ENCODE results near the gene PRC1. TPM values are rescaled to one million over a fixed set of nuclear protein-coding genes. Genes with fewer than 3 reads are reported as not detected.

The PRC1 gene
- polyA plus RNA-seq, 1 donor (not counting 4 experiments of a cell fraction or from before 2014, with no cell fraction given), result 105 TPM

DNA sequence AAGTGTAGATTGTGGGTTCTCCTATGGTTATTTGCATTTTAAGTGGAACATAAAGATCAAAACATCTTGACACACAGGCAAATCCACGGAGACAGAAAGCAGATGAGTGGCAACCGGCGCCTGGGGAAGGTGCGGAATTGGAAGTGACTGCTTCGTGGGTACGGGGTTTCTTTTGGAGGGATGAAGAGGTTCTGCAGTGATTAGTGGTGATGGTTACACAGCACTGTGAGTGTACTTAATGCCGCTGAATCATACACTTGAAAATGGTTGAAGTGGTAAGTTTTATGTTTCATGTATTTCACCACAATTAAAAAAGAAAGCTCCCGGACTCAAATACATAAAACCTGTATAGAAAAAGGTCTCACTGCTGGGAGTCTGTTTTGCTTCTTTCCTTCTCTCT lies 46.5 kb upstream of the PRC1 start:
- DNase-seq (ENCODE audit: low read depth, low spot score) (no peak), FAIRE-seq (no peak)

GRCh38 chr15:91039996-91040395 lies 45.7 kb upstream of the PRC1 start:
- Histone ChIP-seq H3K27ac (ENCODE audit: control insufficient read depth, insufficient read depth, low read length) (no peak overlapping the region), H2AFZ (ENCODE audit: control insufficient read depth, low read length) (no peak overlapping the region), H3K79me2 (ENCODE audit: control insufficient read depth, insufficient read depth, low read length) (no peaks in the 10 kb centered on the region), H3K4me1 (ENCODE audit: control insufficient read depth, extremely low read depth, insufficient read depth, low read length) (no peaks in the 10 kb centered on the region), H3K4me3 (ENCODE audit: control insufficient read depth in 2 of 3, extremely low read depth in 1 of 3, insufficient read depth in 2 of 3, low read depth in 1 of 3, low read length in 3 of 3) (no peak overlapping the region), H3K27me3 (ENCODE audit: control insufficient read depth, extremely low read depth, insufficient read depth, low read length) (no peaks in the 10 kb centered on the region), H3K9ac (ENCODE audit: control insufficient read depth, extremely low read depth, insufficient read depth, low read length) (no peak overlapping the region), H3K9me1 (ENCODE audit: control insufficient read depth, extremely low read depth, insufficient read depth, low read length) (no peaks in the 10 kb centered on the region), H3K9me3 (ENCODE audit: control insufficient read depth, low read depth, low read length) (no peaks in the 10 kb centered on the region), H4K20me1 (ENCODE audit: control insufficient read depth, extremely low read depth, insufficient read depth, low read length) (no peaks in the 10 kb centered on the region), H3K4me2 (ENCODE audit: control insufficient read depth, extremely low read depth, insufficient read depth, low read depth, low read length) (no peak overlapping the region), H3K36me3 (ENCODE audit: control insufficient read depth in 2 of 2, extremely low read depth in 1 of 2, insufficient read depth in 2 of 2, low read length in 2 of 2) (no peaks in the 10 kb centered on the region)
- TF ChIP-seq EZH2 (IDR thresholded peaks at IDR 0.05; ENCODE audit: low read length), result no peak
- no peak for TF ChIP-seq CTCF (optimal IDR thresholded peaks at IDR 0.05 in 1 of 3, IDR thresholded peaks at IDR 0.05 in 1 of 3, conservative IDR thresholded peaks at IDR 0.05 in 1 of 3; ENCODE audit: extremely low read depth in 1 of 3, insufficient read depth in 2 of 3, low read length in 3 of 3)
- DNase-seq (ENCODE audit: low read depth, low spot score), result no peak
- dilution Hi-C loops (cut with MboI; ENCODE audit: extremely low pct_ligation_motif_present, low sequenced_read_pairs), result no loop called here
- FAIRE-seq, result no peak

More for the DNA sequence above, 46.5 kb upstream of the PRC1 start:
- H3K4me2 ChIP-seq (ENCODE audit: control insufficient read depth, extremely low read depth, insufficient read depth, low read depth, low read length), result no peak overlapping the region
- H3K9me1 ChIP-seq (ENCODE audit: control insufficient read depth, extremely low read depth, insufficient read depth, low read length), result no peaks in the 10 kb centered on the region
- H4K20me1 ChIP-seq (ENCODE audit: control insufficient read depth, extremely low read depth, insufficient read depth, low read length), result no peaks in the 10 kb centered on the region
- no peak overlapping the region for H3K27ac ChIP-seq (ENCODE audit: control insufficient read depth, insufficient read depth, low read length)
- TF ChIP-seq EZH2 (IDR thresholded peaks at IDR 0.05; ENCODE audit: low read length) (no peak), CTCF (optimal IDR thresholded peaks at IDR 0.05 in 1 of 3, IDR thresholded peaks at IDR 0.05 in 1 of 3, conservative IDR thresholded peaks at IDR 0.05 in 1 of 3; ENCODE audit: extremely low read depth in 1 of 3, insufficient read depth in 2 of 3, low read length in 3 of 3) (no peak)
- no peaks in the 10 kb centered on the region for H3K27me3 ChIP-seq (ENCODE audit: control insufficient read depth, extremely low read depth, insufficient read depth, low read length)
- no peaks in the 10 kb centered on the region for H3K4me1 ChIP-seq (ENCODE audit: control insufficient read depth, extremely low read depth, insufficient read depth, low read length)
- H3K79me2 ChIP-seq (ENCODE audit: control insufficient read depth, insufficient read depth, low read length), result no peaks in the 10 kb centered on the region
- dilution Hi-C loops (cut with MboI; ENCODE audit: extremely low pct_ligation_motif_present, low sequenced_read_pairs), result no loop called here
- H3K4me3 ChIP-seq (ENCODE audit: control insufficient read depth in 2 of 3, extremely low read depth in 1 of 3, insufficient read depth in 2 of 3, low read depth in 1 of 3, low read length in 3 of 3), result no peak overlapping the region
- H3K36me3 ChIP-seq (ENCODE audit: control insufficient read depth in 2 of 2, extremely low read depth in 1 of 2, insufficient read depth in 2 of 2, low read length in 2 of 2), result no peaks in the 10 kb centered on the region
- no peaks in the 10 kb centered on the region for H3K9me3 ChIP-seq (ENCODE audit: control insufficient read depth, low read depth, low read length)
- H3K9ac ChIP-seq (ENCODE audit: control insufficient read depth, extremely low read depth, insufficient read depth, low read length), result no peak overlapping the region
- no peak overlapping the region for H2AFZ ChIP-seq (ENCODE audit: control insufficient read depth, low read length)
